Mucosa of descending colon (tissue), 3 donors: Measurements from ENCODE around the gene EVI5. TPM values are rescaled to one million over a fixed set of nuclear protein-coding genes. Genes with fewer than 3 reads are reported as not detected.

Experiments
- ATAC-seq: fragments of 200-7000 bp; cut with Tn5 transposase; one replicate; pipeline ENCODE4 v1.9.1; 2020; ENCODE audit warnings: mild to moderate bottlenecking, moderate library complexity
- DNase-seq, 3 donors: peaks; one replicate each; pipeline ENCODE4 v3.0.0-alpha.2; 2020
- H3K36me3 ChIP-seq: fragments of 200-600 bp; one replicate; pipeline ENCODE4 v1.8.0; 2021; ENCODE audit warnings: low read depth, mild to moderate bottlenecking
- H3K4me1 ChIP-seq: fragments of 200-600 bp; one replicate; pipeline ENCODE4 v1.8.0; 2021; ENCODE audit warnings: low read depth, mild to moderate bottlenecking
- H3K4me3 ChIP-seq: fragments of 200-600 bp; one replicate; pipeline ENCODE4 v1.8.0; 2021; ENCODE audit warnings: mild to moderate bottlenecking
- H3K9me3 ChIP-seq: fragments of 200-600 bp; one replicate; pipeline ENCODE4 v1.8.0; 2021; ENCODE audit warnings: mild to moderate bottlenecking
- CTCF ChIP-seq: fragments of 200-600 bp; IDR thresholded peaks from one replicate; pipeline ENCODE4 v1.8.0; 2022; ENCODE audit warnings: antibody characterized with exemption, mild to moderate bottlenecking
- intact Hi-C, 2 donors: fragments of 100-400 bp; cut with DNase I in 1 of 2; cut with micrococcal nuclease in 1 of 2; formaldehyde crosslinking; loops; one replicate each; pipeline versions ENCODE4 v1.11.0 to v1.11.1; 2022; cut with DNase I, micrococcal nuclease
- total RNA-seq, 3 donors: library from RNA; stranded (reverse); fragmentation: NEBNext Ultra II Directional in 2 of 3; extraction: Animal tissue kit (Norgen Biotek cat#: 25700) in 2 of 3; gene quantifications; one replicate each; pipeline versions ENCODE4 v1.2.1 to v1.2.4, GENCODE V29; 2021 to 2023
- donor health status: DM: no; HTN: no; CAD: no; lungs with moderate emphysema.
- donor health status: DM: no; HTN: no; CAD: no.
- donor health status: DM: no; HTN: yes; CAD: no.

The EVI5 gene
- total RNA-seq, 3 donors from 2014 or later, result 32.3 to 52.4 (median 33.5) TPM

GRCh38 chr1:92494485-92495141 is 290.3 kb downstream of the EVI5 start:
- no peak overlapping the region for H3K4me3 ChIP-seq
- DNase-seq (no peak), ATAC-seq (no peak)
- H3K4me1 ChIP-seq, result no peaks in the 10 kb centered on the region
- intact Hi-C loops, result no loop called here
- no peak for TF ChIP-seq CTCF
- no peaks in the 10 kb centered on the region for H3K36me3 ChIP-seq
- H3K9me3 ChIP-seq, result no peaks in the 10 kb centered on the region

GRCh38 chr1:92493139-92493538 is 291.8 kb downstream of the EVI5 start:
- intact Hi-C loops, result no loop called here
- H3K36me3 ChIP-seq, result no peaks in the 10 kb centered on the region
- no peak for TF ChIP-seq CTCF
- ATAC-seq (no peak), DNase-seq (no peak)
- no peak overlapping the region for H3K4me3 ChIP-seq
- no peaks in the 10 kb centered on the region for H3K4me1 ChIP-seq
- H3K9me3 ChIP-seq, result no peaks in the 10 kb centered on the region

GRCh38 chr1:92488832-92489231 is 296.1 kb downstream of the EVI5 start:
- H3K4me3 ChIP-seq, result no peak overlapping the region
- H3K9me3 ChIP-seq, result no peaks in the 10 kb centered on the region
- TF ChIP-seq CTCF, result no peak
- intact Hi-C loops, result no loop called here
- no peaks in the 10 kb centered on the region for H3K36me3 ChIP-seq
- peaks cover 24% of the 10 kb centered on the region for H3K4me1 ChIP-seq
- DNase-seq, result no peak
- ATAC-seq, result no peak

- Histone ChIP-seq H3K4me1 (peaks cover 28% of the 10 kb centered on the region), H3K9me3 (no peaks in the 10 kb centered on the region), H3K4me3 (no peak overlapping the region), H3K36me3 (no peaks in the 10 kb centered on the region)
- intact Hi-C loops, result no loop called here
- no peak for TF ChIP-seq CTCF
- DNase-seq, result no peak
- ATAC-seq, result no peak
These were observed 296.5 kb downstream of the EVI5 start for GRCh38 chr1:92488416-92488815.

- H3K4me3 ChIP-seq, result no peak overlapping the region
- peaks cover 41% of the 10 kb centered on the region for H3K4me1 ChIP-seq
- no peaks in the 10 kb centered on the region for H3K9me3 ChIP-seq
- ATAC-seq (no peak), DNase-seq (peak in 1 of 3 donors; percentile 10)
- intact Hi-C loops, result no loop called here
- H3K36me3 ChIP-seq, result no peaks in the 10 kb centered on the region
- no peak for TF ChIP-seq CTCF
These were observed 297.8 kb downstream of the EVI5 start for GRCh38 chr1:92487078-92487605.
